ENCODE results near the gene UNC13C. TPM values are rescaled to one million over a fixed set of nuclear protein-coding genes. Genes with fewer than 3 reads are reported as not detected.

The UNC13C gene
- polyA plus RNA-seq, 3 donors: 8.3 to 10.1 (median 8.4) TPM

DNA sequence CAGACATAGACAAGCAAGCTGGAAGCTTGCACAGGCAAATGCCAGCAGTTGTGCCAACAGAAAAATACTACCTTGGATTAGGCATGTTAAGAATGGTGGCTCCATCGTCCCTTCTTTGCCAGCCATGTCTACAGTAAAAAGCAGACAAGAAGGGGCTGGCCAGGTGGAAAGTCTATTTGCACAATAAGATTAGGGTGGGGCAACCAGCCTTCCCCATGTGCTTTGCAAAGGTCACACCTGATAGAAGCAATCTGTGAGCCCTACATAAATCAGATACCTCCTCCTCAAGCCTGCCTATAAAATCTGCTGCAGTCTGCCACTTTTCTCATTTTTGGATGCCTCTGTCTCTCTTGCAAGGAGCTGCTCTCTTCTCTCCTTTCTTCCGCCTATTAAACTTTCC lies 662.6 kb downstream of the UNC13C start:
- DNase-seq: no peak

DNA sequence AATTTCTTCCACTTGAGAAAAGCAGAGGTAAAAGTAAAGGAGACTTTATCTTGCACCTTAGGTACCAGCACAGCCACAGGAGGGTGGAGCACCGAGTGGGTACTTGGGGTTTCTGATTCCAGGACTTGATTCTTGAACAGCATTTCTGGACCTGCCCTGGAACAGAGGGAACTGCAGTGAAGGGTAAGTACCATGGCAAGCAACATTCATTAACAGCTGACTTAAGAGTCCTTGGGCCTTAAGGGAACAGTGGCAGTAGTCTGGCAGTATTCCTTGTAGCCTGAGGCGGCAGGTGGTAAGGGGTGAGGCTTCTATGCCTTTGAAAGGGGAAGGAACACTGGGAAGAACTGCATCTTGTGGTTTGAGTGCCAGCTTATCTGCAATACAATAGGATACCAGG lies 666.6 kb downstream of the UNC13C start:
- no peak for DNase-seq

DNA sequence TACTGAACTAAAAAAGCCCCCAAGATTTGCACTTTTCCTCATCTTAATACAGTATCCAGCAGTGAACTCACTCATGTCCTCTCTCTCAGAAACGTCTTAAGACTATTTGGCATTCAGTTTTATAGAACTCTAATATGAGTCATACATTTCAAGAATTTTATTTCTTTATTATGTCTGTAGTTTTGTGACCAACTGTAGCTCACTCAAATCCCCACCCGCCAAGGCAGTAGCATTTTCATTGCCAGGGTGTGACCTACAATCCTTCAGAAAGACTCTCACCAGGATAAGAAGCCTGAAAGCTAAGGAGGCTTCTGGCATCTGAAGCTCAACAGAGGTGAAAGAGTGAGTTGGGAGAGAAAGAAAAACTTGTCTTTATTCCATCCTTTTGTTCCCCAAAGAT lies 681.4 kb downstream of the UNC13C start:
- DNase-seq: no peak

DNA sequence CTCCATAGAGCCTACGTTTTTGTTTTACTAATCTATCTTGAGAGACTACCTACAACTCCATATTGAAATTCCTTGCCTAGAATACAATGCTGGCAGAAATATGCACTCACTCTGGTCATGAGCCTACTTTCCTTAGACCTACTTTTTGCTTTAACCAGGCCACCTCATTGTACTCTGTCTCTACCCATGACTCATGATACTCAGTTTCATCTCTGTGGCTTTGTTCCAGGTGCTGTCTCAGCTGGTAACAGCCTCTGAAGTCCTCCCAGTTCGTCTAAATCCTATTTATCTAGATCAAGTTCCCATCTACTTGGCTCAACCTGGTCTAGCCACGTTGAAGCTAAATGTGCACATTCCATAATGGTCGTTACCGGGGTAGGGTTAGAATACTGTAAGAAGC lies 682.1 kb downstream of the UNC13C start:
- no peak for DNase-seq

DNA sequence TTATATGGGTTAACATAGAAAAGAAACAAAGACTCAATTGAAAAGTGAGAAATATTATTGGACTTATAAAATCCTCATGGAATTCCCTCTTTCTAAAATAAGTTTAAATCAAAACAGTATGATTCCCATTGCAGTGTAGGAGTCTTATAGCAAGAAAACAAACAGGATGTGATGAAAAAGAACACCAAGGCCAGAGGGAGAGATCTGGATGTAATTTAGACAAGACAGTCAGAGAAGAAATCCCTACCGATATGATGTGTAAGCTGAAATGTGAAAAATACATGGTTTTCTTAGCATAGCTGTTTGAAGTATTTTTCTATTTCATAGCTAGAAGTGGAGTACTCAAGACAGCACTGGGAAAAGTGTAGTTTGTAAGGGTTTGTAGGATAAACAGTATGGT lies 697.0 kb downstream of the UNC13C start:
- no peak for DNase-seq

DNA sequence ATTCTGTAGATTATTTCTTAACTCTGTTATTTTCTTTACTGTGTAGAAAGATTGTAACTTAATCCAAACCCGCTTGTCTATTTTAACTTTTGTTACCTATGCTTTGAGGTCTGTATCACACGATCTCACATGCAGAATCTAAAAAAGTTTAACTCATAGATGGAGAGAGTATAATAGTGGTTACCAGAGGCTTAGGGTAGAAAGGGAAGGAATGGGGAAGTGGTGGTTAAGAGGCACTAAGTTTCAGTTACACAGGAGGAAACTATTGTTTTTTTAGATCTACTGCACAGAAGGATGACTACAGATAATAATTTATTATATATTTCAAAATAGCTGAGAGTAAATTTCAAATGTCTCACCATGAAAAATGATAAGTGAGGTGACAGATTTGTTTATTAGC lies 703.3 kb downstream of the UNC13C start:
- no peak for DNase-seq

Other genes starting within 250 kb of the UNC13C start
- gene WDR72, start 218.8 kb upstream of the UNC13C start, polyA plus RNA-seq (ENCODE audit: insufficient read length in 3 of 3): 10 to 100 TPM; 55.7 to 73.1 (median 65.9) TPM